Liver (tissue), 9 donors: Measurements from ENCODE around the gene IL36B. TPM values are rescaled to one million over a fixed set of nuclear protein-coding genes. Genes with fewer than 3 reads are reported as not detected.

Experiments used
- DNase-seq: peaks from one replicate; pipeline ENCODE4 v3.0.0-alpha.2; 2017; ENCODE audit warnings: low spot score
- H3K27ac ChIP-seq, 2 donors: one replicate each; pipeline ENCODE4 v1.7.0; 2013; ENCODE audit warnings: inconsistent platforms in 2 of 2, low read length in 2 of 2, control low read depth in 1 of 2, low read depth in 1 of 2, mild to moderate bottlenecking in 1 of 2
- H3K27me3 ChIP-seq, 4 donors: one replicate each; pipeline versions ENCODE4 v1.6.1 to v1.7.0; 2013; ENCODE audit warnings: low read length in 3 of 4, inconsistent platforms in 1 of 4, mild to moderate bottlenecking in 1 of 4, moderate library complexity in 1 of 4; ENCODE audit not compliant: control insufficient read depth in 4 of 4, insufficient read depth in 4 of 4
- H3K36me3 ChIP-seq, 4 donors: one replicate each; pipeline versions ENCODE4 v1.6.1 to v1.7.0; 2013; ENCODE audit warnings: low read length in 3 of 4, mild to moderate bottlenecking in 3 of 4, low read depth in 1 of 4, moderate library complexity in 1 of 4; ENCODE audit not compliant: control insufficient read depth in 4 of 4, insufficient read depth in 3 of 4
- H3K4me1 ChIP-seq, 4 donors: one replicate each; pipeline versions ENCODE4 v1.6.1 to v1.7.0; 2013; ENCODE audit warnings: low read length in 3 of 4, mild to moderate bottlenecking in 3 of 4, moderate library complexity in 1 of 4; ENCODE audit not compliant: control insufficient read depth in 4 of 4, insufficient read depth in 4 of 4
- H3K4me3 ChIP-seq, 3 donors: one replicate each; pipeline versions ENCODE4 v1.6.1 to v1.7.0; 2013; ENCODE audit warnings: low read length in 3 of 3, control low read depth in 1 of 3, low read depth in 1 of 3, mild to moderate bottlenecking in 1 of 3
- H3K9ac ChIP-seq, 2 donors: one replicate each; pipeline ENCODE4 v1.7.0; 2013; ENCODE audit warnings: low read length in 2 of 2, mild to moderate bottlenecking in 2 of 2, moderate library complexity in 2 of 2, control low read depth in 1 of 2, low read depth in 1 of 2
- H3K9me3 ChIP-seq, 4 donors: one replicate each; pipeline versions ENCODE4 v1.6.1 to v1.7.0; 2013; ENCODE audit warnings: low read length in 3 of 4; ENCODE audit not compliant: control insufficient read depth in 4 of 4
- ATF3 ChIP-seq: IDR thresholded peaks from 2 replicates; pipeline ENCODE4 v1.6.1; 2016; ENCODE audit warnings: antibody characterized with exemption
- CTCF ChIP-seq: fragments of 150-350 bp; IDR thresholded peaks from 2 replicates; pipeline ENCODE4 v1.5.1; 2017; ENCODE audit warnings: improper control_type of control experiment, low read depth, low read length; ENCODE audit not compliant: missing input control
- FOXA2 ChIP-seq: IDR thresholded peaks from 2 replicates; pipeline ENCODE4 v1.6.1; 2016; ENCODE audit warnings: antibody characterized with exemption
- GABPA ChIP-seq, 2 donors: IDR thresholded peaks in 1 of 2; conservative IDR thresholded peaks in 1 of 2; 2 replicates each; pipeline ENCODE4 v1.6.1; 2016; ENCODE audit warnings: antibody characterized with exemption in 2 of 2, mild to moderate bottlenecking in 1 of 2, moderate library complexity in 1 of 2
- HNF4G ChIP-seq: IDR thresholded peaks from 2 replicates; pipeline ENCODE4 v1.6.1; 2016; ENCODE audit warnings: antibody characterized with exemption
- MAX ChIP-seq: IDR thresholded peaks from 2 replicates; pipeline ENCODE4 v1.6.1; 2016; ENCODE audit warnings: antibody characterized with exemption
- NR2F2 ChIP-seq: IDR thresholded peaks from 2 replicates; pipeline ENCODE4 v1.6.1; 2016; ENCODE audit warnings: antibody characterized with exemption
- RAD21 ChIP-seq, 2 donors: IDR thresholded peaks; 2 replicates each; pipeline ENCODE4 v1.6.1; 2016; ENCODE audit warnings: antibody characterized with exemption in 2 of 2, mild to moderate bottlenecking in 2 of 2
- SP1 ChIP-seq: IDR thresholded peaks from 2 replicates; pipeline ENCODE4 v1.6.1; 2018; ENCODE audit warnings: antibody characterized with exemption, mild to moderate bottlenecking
- TAF1 ChIP-seq: conservative IDR thresholded peaks from 2 replicates; pipeline ENCODE4 v1.6.1; 2016; ENCODE audit warnings: antibody characterized with exemption, mild to moderate bottlenecking
- WGBS: extraction: QIAGEN DNeasy Blood & Tissue Kit; methylation state at CpG from one replicate; pipeline ENCODE4 v1.1.7; 2013; 5-methylcytosine and 5-hydroxymethylcytosine counted together
- polyA plus RNA-seq, 2 donors: library from polyadenylated mRNA; stranded (reverse) in 1 of 2; unstranded in 1 of 2; fragments of 200-250 nt in 1 of 2; fragments of >200 nt in 1 of 2; fragmentation: Nextera tagmentation in 1 of 2; extraction: Ambion mirVana in 1 of 2; gene quantifications; one replicate each; pipeline versions ENCODE4 v1.2.1 to v1.2.3, GENCODE V29; 2013 to 2015
- total RNA-seq, 2 donors: library from RNA; depleted of rRNA; stranded (reverse); fragments of >200 nt; gene quantifications; one replicate each; pipeline ENCODE4 v1.2.3, GENCODE V29; 2014
- TF ChIP-seq, protein P1 (sequence below): IDR thresholded peaks from 2 replicates; pipeline ENCODE4 v1.6.1; 2016; ENCODE audit warnings: antibody characterized with exemption, mild to moderate bottlenecking
- donor health status: healthy.
- donor health status: healthy.
- donor health status: healthy.
- donor health status: healthy.
- donor health status: healthy.

IL36B gene
- total and polyA plus RNA-seq, 4 donors, result not detected

DNA sequence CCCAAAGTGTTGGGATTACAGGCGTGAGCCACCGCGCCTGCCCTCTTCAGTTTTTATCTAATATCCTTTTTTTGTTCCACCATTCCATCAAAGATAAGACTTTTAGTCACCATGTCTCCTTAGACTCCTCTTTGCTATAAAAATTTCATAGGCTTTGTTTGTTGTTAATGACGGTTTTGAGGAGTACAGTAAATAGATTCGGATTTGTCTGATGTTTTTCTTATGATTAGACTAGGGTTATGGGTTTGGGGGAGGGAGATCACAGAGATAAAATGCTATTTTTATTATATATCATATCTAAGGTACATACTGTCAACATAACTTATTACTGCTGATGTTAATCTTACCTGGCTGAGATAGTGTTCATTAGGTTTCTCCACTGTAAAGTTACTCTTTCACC is 6.2 kb downstream of the IL36B start:
- H3K27ac ChIP-seq, result no peak overlapping the region
- H3K9me3 ChIP-seq, result peaks cover 0 to 1% (median 0%) of the 10 kb centered on the region in 4 donors
- H3K9ac ChIP-seq, result no peak overlapping the region
- WGBS, result 92% methylated on average over 5 of the region's 5 CpGs
- DNase-seq, result no peak
- no peaks in the 10 kb centered on the region for H3K36me3 ChIP-seq
- H3K4me3 ChIP-seq, result no peak overlapping the region
- no peaks in the 10 kb centered on the region for H3K27me3 ChIP-seq
- no peak for TF ChIP-seq MAX
- no peak for TF ChIP-seq GABPA (IDR thresholded peaks at IDR 0.05 in 1 of 2, conservative IDR thresholded peaks at IDR 0.05 in 1 of 2)
- TF ChIP-seq TAF1, result no peak
- TF ChIP-seq FOXA2, result no peak
- TF ChIP-seq, protein P1, sequence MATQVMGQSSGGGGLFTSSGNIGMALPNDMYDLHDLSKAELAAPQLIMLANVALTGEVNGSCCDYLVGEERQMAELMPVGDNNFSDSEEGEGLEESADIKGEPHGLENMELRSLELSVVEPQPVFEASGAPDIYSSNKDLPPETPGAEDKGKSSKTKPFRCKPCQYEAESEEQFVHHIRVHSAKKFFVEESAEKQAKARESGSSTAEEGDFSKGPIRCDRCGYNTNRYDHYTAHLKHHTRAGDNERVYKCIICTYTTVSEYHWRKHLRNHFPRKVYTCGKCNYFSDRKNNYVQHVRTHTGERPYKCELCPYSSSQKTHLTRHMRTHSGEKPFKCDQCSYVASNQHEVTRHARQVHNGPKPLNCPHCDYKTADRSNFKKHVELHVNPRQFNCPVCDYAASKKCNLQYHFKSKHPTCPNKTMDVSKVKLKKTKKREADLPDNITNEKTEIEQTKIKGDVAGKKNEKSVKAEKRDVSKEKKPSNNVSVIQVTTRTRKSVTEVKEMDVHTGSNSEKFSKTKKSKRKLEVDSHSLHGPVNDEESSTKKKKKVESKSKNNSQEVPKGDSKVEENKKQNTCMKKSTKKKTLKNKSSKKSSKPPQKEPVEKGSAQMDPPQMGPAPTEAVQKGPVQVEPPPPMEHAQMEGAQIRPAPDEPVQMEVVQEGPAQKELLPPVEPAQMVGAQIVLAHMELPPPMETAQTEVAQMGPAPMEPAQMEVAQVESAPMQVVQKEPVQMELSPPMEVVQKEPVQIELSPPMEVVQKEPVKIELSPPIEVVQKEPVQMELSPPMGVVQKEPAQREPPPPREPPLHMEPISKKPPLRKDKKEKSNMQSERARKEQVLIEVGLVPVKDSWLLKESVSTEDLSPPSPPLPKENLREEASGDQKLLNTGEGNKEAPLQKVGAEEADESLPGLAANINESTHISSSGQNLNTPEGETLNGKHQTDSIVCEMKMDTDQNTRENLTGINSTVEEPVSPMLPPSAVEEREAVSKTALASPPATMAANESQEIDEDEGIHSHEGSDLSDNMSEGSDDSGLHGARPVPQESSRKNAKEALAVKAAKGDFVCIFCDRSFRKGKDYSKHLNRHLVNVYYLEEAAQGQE, result no peak
- no peaks in the 10 kb centered on the region for H3K4me1 ChIP-seq

GRCh38 chr2:113041871-113042270 is 10.8 kb downstream of the IL36B start:
- DNase-seq, result no peak
- no peak overlapping the region for H3K27ac ChIP-seq
- no peak overlapping the region for H3K9ac ChIP-seq
- 86% methylated on average over 5 of the region's 5 CpGs for WGBS
- H3K36me3 ChIP-seq, result no peaks in the 10 kb centered on the region
- H3K4me1 ChIP-seq, result peaks cover 3 to 16% (median 12%) of the 10 kb centered on the region in 4 donors
- H3K4me3 ChIP-seq, result no peak overlapping the region
- H3K9me3 ChIP-seq, result no peaks in the 10 kb centered on the region
- no peaks in the 10 kb centered on the region for H3K27me3 ChIP-seq
- TF ChIP-seq TAF1, result no peak
- no peak for TF ChIP-seq RAD21 (IDR thresholded peaks at IDR 0.05)
- no peak for TF ChIP-seq HNF4G
- TF ChIP-seq NR2F2, result no peak
- TF ChIP-seq ATF3, result no peak
- TF ChIP-seq, protein P1, result no peak

DNA sequence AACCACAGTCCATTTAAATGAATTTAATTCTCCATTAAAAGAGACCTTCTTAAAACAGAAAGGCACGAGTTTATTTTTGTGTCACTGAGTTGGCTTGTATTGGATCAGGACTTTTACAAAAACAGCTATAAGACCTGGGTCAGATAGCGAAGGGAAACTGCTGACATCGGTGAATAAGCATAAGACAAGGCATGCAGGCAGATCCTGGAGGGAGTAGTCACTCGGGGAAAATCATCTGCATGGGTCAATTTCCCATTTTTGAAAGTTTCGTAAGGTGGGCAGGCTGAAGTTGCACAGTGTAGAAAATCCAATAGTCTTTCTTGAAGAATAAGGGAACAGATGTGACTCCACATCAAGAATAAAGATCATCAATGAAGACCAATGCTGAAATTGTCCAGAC is 12.9 kb downstream of the IL36B start:
- Histone ChIP-seq H3K36me3 (no peaks in the 10 kb centered on the region), H3K9me3 (no peaks in the 10 kb centered on the region), H3K4me3 (no peak overlapping the region), H3K27me3 (no peaks in the 10 kb centered on the region), H3K4me1 (peaks cover 3 to 16% (median 12%) of the 10 kb centered on the region in 4 donors), H3K27ac (no peak overlapping the region), H3K9ac (peak overlapping the region in 1 of 2 donors; percentile 33)
- 35% methylated on average over 5 of the region's 5 CpGs for WGBS
- TF ChIP-seq, protein P1, result no peak
- TF ChIP-seq SP1, result no peak
- no peak for TF ChIP-seq CTCF
- no peak for DNase-seq
